KMS-11 (cell line): Measurements from ENCODE around the gene GARNL3.

Experiments used
- H2AFZ ChIP-seq: fragments of 200-600 bp; sonication (generic); 2 replicates; pipeline ENCODE4 v1.6.1; 2016; ENCODE audit warnings: antibody characterized with exemption, mixed run types, low read depth
- H3K27ac ChIP-seq: fragments of 200-600 bp; sonication (generic); 2 replicates; pipeline ENCODE4 v1.6.1; 2016; ENCODE audit warnings: mild to moderate bottlenecking, mixed run types
- H3K27me3 ChIP-seq: fragments of 200-600 bp; sonication (generic); 2 replicates; pipeline ENCODE4 v1.6.1; 2017; ENCODE audit warnings: mild to moderate bottlenecking, low read depth, mixed run types, moderate library complexity; ENCODE audit not compliant: insufficient read depth
- H3K36me3 ChIP-seq: fragments of 200-600 bp; sonication (generic); 2 replicates; pipeline ENCODE4 v1.6.1; 2017; ENCODE audit warnings: mild to moderate bottlenecking, mixed run types; ENCODE audit not compliant: insufficient read depth
- H3K4me1 ChIP-seq: fragments of 200-600 bp; sonication (generic); 2 replicates; pipeline ENCODE4 v1.6.1; 2016; ENCODE audit warnings: mild to moderate bottlenecking, low read depth, mixed run types; ENCODE audit not compliant: poor library complexity, severe bottlenecking
- H3K4me2 ChIP-seq: fragments of 200-600 bp; sonication (generic); 2 replicates; pipeline ENCODE4 v1.7.0; 2016; ENCODE audit warnings: mild to moderate bottlenecking, mixed run types
- H3K4me3 ChIP-seq: fragments of 200-600 bp; sonication (generic); IDR thresholded peaks from 2 replicates; pipeline ENCODE4 v1.6.1; 2017; ENCODE audit warnings: low read depth, low read length, mixed read lengths; ENCODE audit not compliant: insufficient read depth
- H3K79me2 ChIP-seq: fragments of 200-600 bp; sonication (generic); 2 replicates; pipeline ENCODE4 v1.6.1; 2016; ENCODE audit warnings: low read depth, mixed run types; ENCODE audit not compliant: insufficient read depth
- H3K9ac ChIP-seq: fragments of 200-600 bp; sonication (generic); 2 replicates; pipeline ENCODE4 v1.6.1; 2016; ENCODE audit warnings: mild to moderate bottlenecking, mixed run types
- H4K20me1 ChIP-seq: fragments of 200-600 bp; sonication (generic); 2 replicates; pipeline ENCODE4 v1.6.1; 2016; ENCODE audit warnings: mild to moderate bottlenecking, mixed run types; ENCODE audit not compliant: insufficient read depth
- CTCF ChIP-seq: fragments of 200-600 bp; sonication (generic); conservative IDR thresholded peaks from 2 replicates; pipeline ENCODE4 v1.6.1; 2017; ENCODE audit warnings: low read depth, mild to moderate bottlenecking, antibody characterized with exemption, low read length, moderate library complexity, mixed read lengths

GARNL3 gene

GRCh38 chr9:127398275-127398647 is 133.7 kb downstream of the GARNL3 start:
- Histone ChIP-seq H3K27ac (peak overlapping the region; percentile 9; the same call in 1 of the 2 replicates), H3K79me2 (peaks cover 39% of the 10 kb centered on the region), H4K20me1 (no peaks in the 10 kb centered on the region), H3K4me2 (peak overlapping the region; percentile 96), H3K4me1 (peaks cover 51% of the 10 kb centered on the region), H3K4me3 (peak overlapping the region; percentile 73), H3K36me3 (no peaks in the 10 kb centered on the region), H2AFZ (peak overlapping the region; percentile 16; the same call in 1 of the 2 replicates), H3K27me3 (no peaks in the 10 kb centered on the region), H3K9ac (peak overlapping the region; percentile 62; the same call in 1 of the 2 replicates)
- 0 out of 2 replicates have a peak, but pooled peaks have one; percentile 8 for TF ChIP-seq CTCF

GRCh38 chr9:127398715-127399400 is 134.3 kb downstream of the GARNL3 start:
- Histone ChIP-seq H2AFZ (no peak overlapping the region), H3K4me3 (peak overlapping the region; percentile 73), H3K27ac (peak overlapping the region; percentile 9; the same call in 1 of the 2 replicates), H3K79me2 (peaks cover 39% of the 10 kb centered on the region), H3K9ac (peak overlapping the region; percentile 62; the same call in 1 of the 2 replicates), H3K27me3 (no peaks in the 10 kb centered on the region), H3K4me1 (peaks cover 45% of the 10 kb centered on the region), H4K20me1 (no peaks in the 10 kb centered on the region), H3K36me3 (no peaks in the 10 kb centered on the region), H3K4me2 (peak overlapping the region; percentile 96)
- TF ChIP-seq CTCF, result no peak

- Histone ChIP-seq H2AFZ (no peak overlapping the region), H3K4me2 (no peak overlapping the region), H4K20me1 (no peaks in the 10 kb centered on the region), H3K79me2 (peaks cover 39% of the 10 kb centered on the region), H3K9ac (no peak overlapping the region), H3K36me3 (no peaks in the 10 kb centered on the region), H3K27me3 (no peaks in the 10 kb centered on the region), H3K27ac (no peak overlapping the region), H3K4me1 (peaks cover 36% of the 10 kb centered on the region), H3K4me3 (no peak overlapping the region)
- no peak for TF ChIP-seq CTCF
Observed at GRCh38 chr9:127399736-127400269, 135.2 kb downstream of the GARNL3 start.

GRCh38 chr9:127402401-127403090 is 138.0 kb downstream of the GARNL3 start:
- Histone ChIP-seq H3K4me3 (no peak overlapping the region), H2AFZ (no peak overlapping the region), H3K9ac (no peak overlapping the region), H3K4me1 (peaks cover 22% of the 10 kb centered on the region), H3K79me2 (peaks cover 39% of the 10 kb centered on the region), H3K4me2 (no peak overlapping the region), H3K27ac (no peak overlapping the region), H3K36me3 (no peaks in the 10 kb centered on the region), H4K20me1 (no peaks in the 10 kb centered on the region), H3K27me3 (no peaks in the 10 kb centered on the region)
- no peak for TF ChIP-seq CTCF
